ENCODE measurements around the gene ABHD8. TPM values are rescaled to one million over a fixed set of nuclear protein-coding genes. Genes with fewer than 3 reads are reported as not detected.

Gene ABHD8
- total and polyA plus RNA-seq, 2 experiments from 2014 or later = 5.5 to 16.5 TPM

- ATAC-seq (no peak), DNase-seq (ENCODE audit: low spot score) (no peak)
- H3K27me3 ChIP-seq (ENCODE audit: insufficient read depth) = no peaks in the 10 kb centered on the region
- no peaks in the 10 kb centered on the region for H3K9me2 ChIP-seq (ENCODE audit: insufficient read depth)
- no peak for TF ChIP-seq CREB1 (CRISPR knock-in tag; IDR thresholded peaks at IDR 0.05; ENCODE audit: low read depth)
- no peak for TF ChIP-seq ZNF331 (CRISPR knock-in tag; IDR thresholded peaks at IDR 0.05; ENCODE audit: low read depth)
- TF ChIP-seq STAT1 (IDR thresholded peaks at IDR 0.05; ENCODE audit: unreplicated experiment) = no peak
- TF ChIP-seq EZH2 (IDR thresholded peaks at IDR 0.05; ENCODE audit: low read depth, unreplicated experiment) = no peak
- no peak for TF ChIP-seq NANOG (IDR thresholded peaks at IDR 0.05; ENCODE audit: borderline replicate concordance)
- no peak for TF ChIP-seq EZH2phosphoT487 (IDR thresholded peaks at IDR 0.05; ENCODE audit: unreplicated experiment)
- TF ChIP-seq CTCF (conservative IDR thresholded peaks at IDR 0.05; ENCODE audit: low read depth in 2 of 2) = no peak
- TF ChIP-seq POLR2AphosphoS5 (IDR thresholded peaks at IDR 0.05; ENCODE audit: low read depth) = no peak
- TF ChIP-seq REST (IDR thresholded peaks at IDR 0.05; ENCODE audit: unreplicated experiment) = no peak
- no peak for TF ChIP-seq ETS1 (IDR thresholded peaks at IDR 0.05)
- TF ChIP-seq ZNF114 (CRISPR knock-in tag; IDR thresholded peaks at IDR 0.05) = no peak
- TF ChIP-seq ZNF462 (CRISPR knock-in tag; IDR thresholded peaks at IDR 0.05) = no peak
- no peak for TF ChIP-seq JUNB (IDR thresholded peaks at IDR 0.05; ENCODE audit: unreplicated experiment)
- H2AFZ ChIP-seq = no peak overlapping the region
- Mint-ChIP-seq H3K36me3 (ENCODE audit: low read depth) (peaks cover 15% of the 10 kb centered on the region; the same call in 2 of the 3 replicates), H3K4me1 (peaks cover 38% of the 10 kb centered on the region), H3K4me3 (peak overlapping the region; percentile 95), H3K9me3 (no peaks in the 10 kb centered on the region; the same call in 1 of the 3 replicates), H3K27ac (peak overlapping the region; percentile 32; the same call in 1 of the 2 replicates), H3K27me3 (ENCODE audit: insufficient read depth, low read depth, poor library complexity) (peaks cover 29% of the 10 kb centered on the region)
- H3K4me3 ChIP-seq = no peak overlapping the region
- H3K4me2 ChIP-seq = no peak overlapping the region
- H3F3A ChIP-seq (replicated peaks; ENCODE audit: low read depth) = peaks cover 37% of the 10 kb centered on the region
- peaks cover 34% of the 10 kb centered on the region for H3K4me1 ChIP-seq (ENCODE audit: insufficient read depth)
- H3K27ac ChIP-seq (ENCODE audit: low read depth) = no peak overlapping the region
- no peaks in the 10 kb centered on the region for H3K36me3 ChIP-seq (ENCODE audit: insufficient read depth)
- H3K79me2 ChIP-seq (replicated peaks; ENCODE audit: insufficient read depth) = peaks cover 35% of the 10 kb centered on the region
- H4K20me1 ChIP-seq (replicated peaks; ENCODE audit: insufficient read depth) = peaks cover 16% of the 10 kb centered on the region
Measured at GRCh38 chr19:17307876-17308377, 4.7 kb upstream of the ABHD8 start.
